Skeletal muscle tissue (tissue), 4 donors: Measurements from ENCODE around the gene LCN12. TPM values are rescaled to one million over a fixed set of nuclear protein-coding genes. Genes with fewer than 3 reads are reported as not detected.

ENCODE experiments used
- H3K27ac ChIP-seq: one replicate; pipeline ENCODE4 v1.7.0; 2013; ENCODE audit warnings: mild to moderate bottlenecking, low read depth, low read length, inconsistent platforms
- H3K27me3 ChIP-seq, 3 donors: one replicate each; pipeline ENCODE4 v1.7.0; 2013; ENCODE audit warnings: low read length in 3 of 3; ENCODE audit not compliant: control insufficient read depth in 3 of 3, insufficient read depth in 3 of 3
- H3K36me3 ChIP-seq, 3 donors: one replicate each; pipeline ENCODE4 v1.7.0; 2013; ENCODE audit warnings: low read length in 3 of 3; ENCODE audit not compliant: control insufficient read depth in 3 of 3, insufficient read depth in 3 of 3
- H3K4me1 ChIP-seq, 3 donors: one replicate each; pipeline ENCODE4 v1.7.0; 2013; ENCODE audit warnings: low read length in 3 of 3, mild to moderate bottlenecking in 3 of 3; ENCODE audit not compliant: control insufficient read depth in 3 of 3, insufficient read depth in 3 of 3
- H3K4me3 ChIP-seq, 3 donors: one replicate each; pipeline ENCODE4 v1.7.0; 2013; ENCODE audit warnings: low read length in 3 of 3
- H3K9ac ChIP-seq, 3 donors: one replicate each; pipeline ENCODE4 v1.7.0; 2013; ENCODE audit warnings: low read length in 3 of 3, mild to moderate bottlenecking in 3 of 3, moderate library complexity in 2 of 3, low read depth in 1 of 3
- H3K9me3 ChIP-seq, 3 donors: one replicate each; pipeline ENCODE4 v1.7.0; 2013; ENCODE audit warnings: low read length in 3 of 3; ENCODE audit not compliant: control insufficient read depth in 3 of 3
- total RNA-seq: library from RNA; depleted of rRNA; stranded (reverse); fragments of >200 nt; gene quantifications from one replicate; pipeline ENCODE4 v1.2.3, GENCODE V29; 2014
- donor health status: Osteomylitis.

Gene LCN12
- total RNA-seq, 1 donor from 2014 or later, result not detected

GRCh38 chr9:136937186-136938001 is 14.7 kb upstream of the LCN12 start:
- peak overlapping the region; percentile 2 for H3K27ac ChIP-seq
- H3K4me3 ChIP-seq, result no peak overlapping the region
- peaks cover 22 to 25% (median 23%) of the 10 kb centered on the region in 3 donors for H3K36me3 ChIP-seq
- H3K4me1 ChIP-seq, result peaks cover 22 to 46% (median 30%) of the 10 kb centered on the region in 3 donors
- H3K9ac ChIP-seq, result peak overlapping the region in 1 of 3 donors; percentile 16
- H3K27me3 ChIP-seq, result no peaks in the 10 kb centered on the region
- H3K9me3 ChIP-seq, result peaks cover 0 to 2% (median 0%) of the 10 kb centered on the region in 3 donors

- peaks cover 25 to 32% (median 29%) of the 10 kb centered on the region in 3 donors for H3K36me3 ChIP-seq
- H3K4me1 ChIP-seq, result peaks cover 35 to 54% (median 43%) of the 10 kb centered on the region in 3 donors
- peak overlapping the region; percentile 61 to 98 (median 70) for H3K9ac ChIP-seq
- peak overlapping the region; percentile 97 for H3K27ac ChIP-seq
- peaks cover 0 to 2% (median 0%) of the 10 kb centered on the region in 3 donors for H3K9me3 ChIP-seq
- no peaks in the 10 kb centered on the region for H3K27me3 ChIP-seq
- peak overlapping the region in 1 of 3 donors; percentile 49 for H3K4me3 ChIP-seq
These were observed 12.6 kb upstream of the LCN12 start for GRCh38 chr9:136939431-136939995.

- H3K4me1 ChIP-seq, result peaks cover 35 to 58% (median 47%) of the 10 kb centered on the region in 3 donors
- H3K27me3 ChIP-seq, result no peaks in the 10 kb centered on the region
- H3K27ac ChIP-seq, result peak overlapping the region; percentile 97
- H3K9ac ChIP-seq, result peak overlapping the region; percentile 70 to 98 (median 70)
- H3K4me3 ChIP-seq, result peak overlapping the region in 2 of 3 donors; percentile 40 to 90
- H3K9me3 ChIP-seq, result peaks cover 0 to 2% (median 0%) of the 10 kb centered on the region in 3 donors
- peaks cover 25 to 32% (median 29%) of the 10 kb centered on the region in 3 donors for H3K36me3 ChIP-seq
These were observed 12.0 kb upstream of the LCN12 start for GRCh38 chr9:136939996-136940525.

GRCh38 chr9:136940526-136941230 is 11.4 kb upstream of the LCN12 start:
- peak overlapping the region in 2 of 3 donors; percentile 40 to 90 for H3K4me3 ChIP-seq
- H3K4me1 ChIP-seq, result peaks cover 35 to 60% (median 47%) of the 10 kb centered on the region in 3 donors
- H3K27me3 ChIP-seq, result no peaks in the 10 kb centered on the region
- H3K9me3 ChIP-seq, result peaks cover 0 to 2% (median 0%) of the 10 kb centered on the region in 3 donors
- peak overlapping the region; percentile 62 to 98 (median 70) for H3K9ac ChIP-seq
- peak overlapping the region; percentile 97 for H3K27ac ChIP-seq
- H3K36me3 ChIP-seq, result peaks cover 25 to 32% (median 29%) of the 10 kb centered on the region in 3 donors

- peak overlapping the region in 1 of 3 donors; percentile 98 for H3K9ac ChIP-seq
- peak overlapping the region in 1 of 3 donors; percentile 90 for H3K4me3 ChIP-seq
- H3K27ac ChIP-seq, result peak overlapping the region; percentile 97
- H3K36me3 ChIP-seq, result peaks cover 25 to 32% (median 29%) of the 10 kb centered on the region in 3 donors
- no peaks in the 10 kb centered on the region for H3K27me3 ChIP-seq
- H3K4me1 ChIP-seq, result peaks cover 35 to 62% (median 50%) of the 10 kb centered on the region in 3 donors
- peaks cover 0 to 2% (median 0%) of the 10 kb centered on the region in 3 donors for H3K9me3 ChIP-seq
These were observed 10.6 kb upstream of the LCN12 start for GRCh38 chr9:136941231-136942111.

- Histone ChIP-seq H3K9ac (peak overlapping the region in 2 of 3 donors; percentile 93 to 98), H3K4me1 (peaks cover 37 to 71% (median 58%) of the 10 kb centered on the region in 3 donors), H3K36me3 (peaks cover 25 to 32% (median 29%) of the 10 kb centered on the region in 3 donors), H3K27me3 (no peaks in the 10 kb centered on the region), H3K9me3 (peaks cover 0 to 2% (median 0%) of the 10 kb centered on the region in 3 donors), H3K4me3 (peak overlapping the region in 2 of 3 donors; percentile 85 to 90), H3K27ac (peak overlapping the region; percentile 97)
These were observed 9.8 kb upstream of the LCN12 start for GRCh38 chr9:136942112-136942880.

- H3K4me1 ChIP-seq, result peaks cover 42 to 71% (median 64%) of the 10 kb centered on the region in 3 donors
- H3K36me3 ChIP-seq, result peaks cover 25 to 32% (median 26%) of the 10 kb centered on the region in 3 donors
- peak overlapping the region in 2 of 3 donors; percentile 85 to 90 for H3K4me3 ChIP-seq
- H3K27ac ChIP-seq, result peak overlapping the region; percentile 97
- H3K9me3 ChIP-seq, result peaks cover 0 to 2% (median 0%) of the 10 kb centered on the region in 3 donors
- H3K9ac ChIP-seq, result peak overlapping the region in 2 of 3 donors; percentile 93 to 98
- no peaks in the 10 kb centered on the region for H3K27me3 ChIP-seq
These were observed 9.2 kb upstream of the LCN12 start for GRCh38 chr9:136942881-136943230.

GRCh38 chr9:136943291-136944211 is 8.5 kb upstream of the LCN12 start:
- H3K4me1 ChIP-seq, result peaks cover 46 to 74% (median 68%) of the 10 kb centered on the region in 3 donors

More at GRCh38 chr9:136943291-136944211, 8.5 kb upstream of the LCN12 start:
- Histone ChIP-seq H3K27me3 (no peaks in the 10 kb centered on the region), H3K27ac (peak overlapping the region; percentile 97), H3K4me3 (peak overlapping the region; percentile 75 to 90 (median 85)), H3K9ac (peak overlapping the region; percentile 88 to 98 (median 93)), H3K9me3 (peaks cover 0 to 2% (median 0%) of the 10 kb centered on the region in 3 donors), H3K36me3 (peaks cover 25 to 32% (median 26%) of the 10 kb centered on the region in 3 donors)
